Erythroblast (primary cell): ENCODE data around the gene RNF150.

ENCODE experiments used
- DNase-seq, 2 experiments: peaks; one replicate each; lab custom pipeline; 2025; lab: John Stamatoyannopoulos, UW
- GATA1 ChIP-seq: IDR thresholded peaks from 2 replicates; pipeline ENCODE4 v1.6.1; 2011; ENCODE audit warnings: low read depth, mild to moderate bottlenecking, control low read depth, low read length, moderate library complexity
- POLR2A ChIP-seq: IDR thresholded peaks from 2 replicates; pipeline ENCODE4 v1.6.1; 2011; ENCODE audit warnings: mild to moderate bottlenecking, low read length

The RNF150 gene

DNA sequence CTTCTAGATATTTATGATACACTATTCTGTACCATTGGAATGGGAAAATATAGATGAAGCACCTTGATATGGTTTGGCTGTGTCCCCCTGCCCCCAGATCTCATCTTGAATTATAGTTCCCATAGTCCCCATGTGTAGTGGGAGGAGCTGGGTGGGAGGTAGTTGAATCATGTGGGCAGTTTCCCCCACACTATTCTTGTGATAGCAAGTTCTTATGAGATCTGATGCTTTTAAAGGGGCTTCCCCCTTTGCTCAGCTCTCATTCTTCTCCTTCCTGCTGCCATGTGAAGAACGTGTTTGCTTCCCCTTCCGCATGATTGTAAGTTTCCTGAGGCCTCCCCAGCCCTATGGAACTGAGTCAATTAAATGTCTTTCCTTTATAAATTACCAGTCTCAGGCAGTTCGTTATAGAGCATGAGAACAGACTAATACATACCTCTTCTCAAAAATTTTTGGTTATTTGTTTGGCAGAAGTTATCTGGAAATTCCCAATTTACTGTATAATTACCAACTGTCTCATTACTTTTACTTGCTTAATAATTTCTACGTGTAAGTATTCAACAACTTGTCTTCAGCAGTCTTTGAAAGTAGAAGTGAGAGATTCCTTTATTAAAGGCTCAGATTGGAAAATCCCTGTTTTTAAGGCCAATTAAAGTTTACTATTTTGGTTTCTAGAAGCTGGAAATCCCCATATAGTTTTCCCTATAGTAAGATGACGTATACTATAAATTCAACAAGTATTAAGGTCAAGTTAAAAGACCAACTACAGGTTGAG, 152.7 kb downstream of the RNF150 start:
- TF ChIP-seq GATA1 (no peak), POLR2A (no peak)
- no peak for DNase-seq

- no peak for DNase-seq
- TF ChIP-seq POLR2A (no peak), GATA1 (no peak)
These were observed 156.5 kb downstream of the RNF150 start for GRCh38 chr4:140976768-140977167.

DNA sequence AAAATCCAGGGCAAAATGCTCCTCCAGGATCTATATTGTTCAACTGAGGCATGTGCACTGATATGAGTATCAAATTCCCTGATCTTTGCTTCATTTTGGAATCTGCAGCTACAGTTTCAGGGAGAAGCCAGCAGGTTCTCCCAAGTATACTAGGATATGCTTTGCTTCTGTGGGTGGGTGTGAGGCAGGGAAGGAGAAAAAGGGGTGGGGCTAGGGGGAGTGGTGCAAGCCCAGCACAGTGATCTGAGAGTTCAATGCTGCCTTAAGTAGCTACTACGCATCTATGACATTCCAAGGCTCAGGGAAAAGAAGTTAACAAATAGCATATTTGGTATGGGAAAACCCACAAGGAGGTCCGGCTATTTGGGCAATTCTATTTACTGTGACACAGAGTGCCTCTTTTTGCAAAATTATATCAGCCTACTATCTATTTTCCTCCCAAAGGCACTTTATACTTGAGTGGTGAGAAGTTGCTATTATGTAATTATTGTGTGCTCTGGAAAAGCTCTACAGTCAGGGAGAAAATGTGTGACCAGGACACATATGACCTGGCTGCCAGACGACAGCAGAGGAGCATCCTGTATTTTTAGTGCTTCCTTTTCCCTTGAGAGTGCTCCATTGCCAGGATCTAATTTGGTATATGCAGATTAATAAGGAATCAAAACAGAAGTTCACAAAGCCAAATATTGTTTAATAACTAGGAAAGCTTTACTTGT, 162.0 kb downstream of the RNF150 start:
- TF ChIP-seq POLR2A, result no peak
- no peak for DNase-seq

DNA sequence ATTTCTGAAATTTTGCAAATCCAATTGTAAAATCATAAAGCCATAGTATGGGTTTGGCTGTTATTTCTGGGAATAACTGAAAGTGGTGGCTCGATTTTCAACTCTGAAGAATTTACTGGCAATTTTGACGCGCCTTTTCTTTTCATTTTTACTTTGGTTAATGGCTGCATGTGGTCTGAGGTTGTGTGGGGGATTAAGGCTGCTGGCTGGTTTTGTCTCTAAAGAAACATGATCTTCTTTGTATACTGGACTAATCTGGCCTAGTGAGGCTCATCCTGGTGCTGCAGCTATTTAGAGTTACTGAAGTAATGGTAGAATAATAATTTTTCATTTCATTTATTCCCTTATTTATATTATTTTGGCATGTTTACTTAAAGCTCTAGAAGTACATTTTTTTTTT, 164.0 kb downstream of the RNF150 start:
- DNase-seq, result no peak
- TF ChIP-seq POLR2A (no peak), GATA1 (no peak)

- DNase-seq, result no peak
- no peak for TF ChIP-seq GATA1
- no peak for TF ChIP-seq POLR2A
These were observed 164.9 kb downstream of the RNF150 start for GRCh38 chr4:140968371-140968770.

DNA sequence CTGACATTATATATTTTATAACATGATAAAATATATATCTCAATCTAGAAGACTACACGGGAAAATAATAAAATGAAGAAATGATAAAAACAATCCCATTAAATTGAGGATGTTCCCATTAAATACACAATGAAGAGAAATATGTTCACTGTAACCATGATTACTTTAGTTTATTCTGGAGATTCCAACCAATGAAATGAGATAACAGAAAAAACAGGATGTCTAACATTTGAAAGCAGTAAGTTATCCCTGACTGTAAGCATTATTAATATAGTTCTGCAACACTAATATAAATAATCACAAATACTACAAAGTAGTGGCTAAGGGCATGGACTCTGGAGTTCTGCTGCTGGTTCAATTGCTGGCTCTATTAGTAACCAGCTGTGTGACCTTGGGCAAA, 169.4 kb downstream of the RNF150 start:
- TF ChIP-seq GATA1 (no peak), POLR2A (no peak)

DNA sequence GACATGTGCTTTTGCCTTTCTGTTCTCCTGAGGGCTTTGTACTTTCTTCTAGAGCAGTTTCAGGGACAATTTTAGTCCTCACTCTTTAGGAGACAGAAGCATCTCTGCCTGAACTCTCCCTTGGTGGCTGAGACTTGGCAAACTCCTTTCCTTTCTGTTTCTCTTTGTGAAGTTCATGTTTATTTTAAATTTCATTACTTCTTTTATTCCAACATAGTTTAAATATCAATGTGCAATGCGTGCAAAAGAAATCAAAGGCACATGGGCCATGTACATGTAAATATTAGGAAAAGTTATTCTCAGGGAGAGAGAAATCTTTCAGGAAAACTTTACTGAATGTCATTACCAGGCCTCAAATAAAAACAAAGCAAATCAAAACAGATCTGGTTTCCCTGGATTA, 177.6 kb downstream of the RNF150 start:
- no peak for TF ChIP-seq POLR2A
- no peak for TF ChIP-seq GATA1
- DNase-seq, result no peak

More for the DNA sequence above, 169.4 kb downstream of the RNF150 start:
- no peak for DNase-seq

DNA sequence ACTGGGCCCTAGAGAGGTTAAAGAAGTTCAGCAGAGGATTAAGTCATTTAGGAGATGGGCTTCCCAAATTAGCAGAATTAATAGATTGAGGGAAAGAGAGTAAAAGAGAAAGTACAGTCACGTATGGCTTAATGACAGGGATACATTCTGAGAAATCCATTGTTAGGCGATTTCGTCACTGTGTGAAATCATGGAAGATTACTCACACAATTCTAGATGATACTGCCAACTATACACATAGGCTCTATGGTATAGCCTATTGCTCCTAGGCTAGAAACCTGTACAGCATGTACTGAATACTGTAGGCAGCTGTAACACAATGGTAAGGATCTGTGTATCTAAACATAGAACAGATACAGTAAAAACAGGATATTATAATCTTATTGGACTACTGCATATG, 180.6 kb downstream of the RNF150 start:
- no peak for DNase-seq
- no peak for TF ChIP-seq POLR2A
- no peak for TF ChIP-seq GATA1

GRCh38 chr4:140947506-140947905, 185.8 kb downstream of the RNF150 start:
- no peak for DNase-seq

GRCh38 chr4:140945106-140945505, 188.2 kb downstream of the RNF150 start:
- no peak for DNase-seq
- TF ChIP-seq GATA1 (no peak), POLR2A (no peak)

More at GRCh38 chr4:140947506-140947905, 185.8 kb downstream of the RNF150 start:
- no peak for TF ChIP-seq GATA1
- no peak for TF ChIP-seq POLR2A

DNA sequence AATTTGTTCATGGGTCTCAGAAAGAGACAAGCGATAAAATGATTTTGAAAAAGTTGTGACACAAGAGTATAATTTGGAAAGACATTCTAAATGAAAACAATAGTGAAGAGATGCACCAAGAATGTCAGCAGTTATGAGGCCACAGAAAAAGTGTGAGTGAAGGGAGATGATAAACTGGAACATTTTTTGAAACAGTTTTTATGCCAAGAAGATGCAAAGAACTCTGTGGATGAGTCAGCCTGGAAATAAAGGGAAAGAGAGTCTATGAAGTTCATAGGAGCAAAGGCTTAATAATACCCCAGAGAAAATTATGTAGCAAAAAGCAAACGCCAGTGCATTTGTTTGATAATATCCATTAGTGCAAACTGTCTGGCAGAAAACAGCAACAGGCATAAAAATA, 188.7 kb downstream of the RNF150 start:
- DNase-seq, result no peak
- no peak for TF ChIP-seq GATA1
- TF ChIP-seq POLR2A, result no peak

DNA sequence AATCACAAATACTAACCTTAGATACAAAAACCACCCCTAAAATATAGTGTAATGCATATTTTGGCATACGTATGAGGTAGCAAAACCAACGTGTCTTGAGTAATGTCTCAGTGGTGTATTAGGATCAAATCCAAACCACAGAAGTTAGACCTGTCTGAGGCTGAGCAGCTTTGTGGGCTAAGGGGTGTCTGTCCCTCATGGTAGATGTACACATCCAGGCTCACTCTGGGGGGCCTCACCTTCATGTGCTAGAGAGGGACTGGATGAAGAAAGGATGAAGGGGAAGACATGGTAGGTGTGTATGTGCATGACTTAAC, 189.1 kb downstream of the RNF150 start:
- TF ChIP-seq POLR2A (no peak), GATA1 (no peak)
- DNase-seq, result no peak

DNA sequence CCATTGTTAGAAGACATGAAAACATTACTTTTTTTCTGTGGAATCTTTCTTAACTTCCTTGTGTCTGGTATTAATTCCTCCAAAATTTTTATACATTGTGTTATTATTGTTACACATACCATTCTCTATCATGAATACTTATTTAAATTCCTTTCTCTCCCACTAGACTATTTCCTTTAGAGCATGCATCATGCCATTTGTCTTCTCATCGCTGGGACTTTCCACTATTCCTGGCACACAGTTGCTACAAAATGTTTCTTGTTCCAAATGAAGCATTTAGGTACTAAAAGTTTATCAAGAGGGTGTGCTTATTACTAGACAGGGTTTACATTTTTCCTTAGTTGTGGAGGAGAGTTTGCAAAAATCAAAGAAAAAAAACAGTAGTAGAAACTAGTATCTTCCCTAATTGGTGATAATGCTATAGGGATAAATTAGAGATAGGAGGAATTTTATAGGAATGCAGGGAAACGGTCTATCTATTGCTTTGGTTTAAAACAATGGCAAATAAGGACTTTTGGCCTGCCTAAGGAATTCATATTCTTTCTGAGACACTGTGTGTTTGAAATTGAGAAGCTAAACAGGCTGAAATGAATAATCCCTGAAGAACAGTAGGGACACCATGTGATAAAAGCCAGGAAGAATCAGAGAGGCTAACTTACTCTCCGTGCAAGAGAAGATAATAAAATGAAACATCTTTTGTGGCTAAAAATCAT, 189.6 kb downstream of the RNF150 start:
- no peak for DNase-seq
- TF ChIP-seq GATA1, result no peak
- TF ChIP-seq POLR2A, result no peak

- DNase-seq, result no peak
- no peak for TF ChIP-seq POLR2A
- no peak for TF ChIP-seq GATA1
These were observed 192.7 kb downstream of the RNF150 start for GRCh38 chr4:140940589-140940988.
